ENCODE data around the gene GCFC2.

Gene GCFC2

GRCh38 chr2:75656563-75656962 lies 54.2 kb downstream of the GCFC2 start:
- no peak for TF ChIP-seq TOX (CRISPR knock-in tag; IDR thresholded peaks at IDR 0.05; ENCODE audit: borderline replicate concordance)
- no peak for TF ChIP-seq ZNF70 (CRISPR knock-in tag; IDR thresholded peaks at IDR 0.05)
- no peak for TF ChIP-seq CSRNP3 (CRISPR knock-in tag; IDR thresholded peaks at IDR 0.05)
- no peak for TF ChIP-seq TSHZ2 (CRISPR knock-in tag; IDR thresholded peaks at IDR 0.05)
- no peak for TF ChIP-seq POU6F1 (CRISPR knock-in tag; IDR thresholded peaks at IDR 0.05; ENCODE audit: borderline replicate concordance, low read depth)
- TF ChIP-seq OSR1 (CRISPR knock-in tag; IDR thresholded peaks at IDR 0.05), result no peak

GRCh38 chr2:75655861-75656260 lies 54.9 kb downstream of the GCFC2 start:
- TF ChIP-seq POU6F1 (CRISPR knock-in tag; IDR thresholded peaks at IDR 0.05; ENCODE audit: borderline replicate concordance, low read depth) (no peak), ZC3H10 (CRISPR knock-in tag; IDR thresholded peaks at IDR 0.05) (no peak), PPARA (CRISPR knock-in tag; IDR thresholded peaks at IDR 0.05; ENCODE audit: borderline replicate concordance) (no peak), ZNF70 (CRISPR knock-in tag; IDR thresholded peaks at IDR 0.05) (no peak), OSR1 (CRISPR knock-in tag; IDR thresholded peaks at IDR 0.05) (no peak), ZFP30 (CRISPR knock-in tag; IDR thresholded peaks at IDR 0.05) (no peak), PATZ1 (CRISPR knock-in tag; IDR thresholded peaks at IDR 0.05; ENCODE audit: borderline replicate concordance) (no peak), TSHZ2 (CRISPR knock-in tag; IDR thresholded peaks at IDR 0.05) (no peak), CSRNP3 (CRISPR knock-in tag; IDR thresholded peaks at IDR 0.05) (no peak), ARNTL (CRISPR knock-in tag; IDR thresholded peaks at IDR 0.05; ENCODE audit: borderline replicate concordance, low read depth) (no peak), BACH2 (CRISPR knock-in tag; IDR thresholded peaks at IDR 0.05; ENCODE audit: borderline replicate concordance) (no peak), SNAI2 (CRISPR knock-in tag; IDR thresholded peaks at IDR 0.05) (no peak), ZNF8 (CRISPR knock-in tag; IDR thresholded peaks at IDR 0.05) (no peak), GLIS3 (CRISPR knock-in tag; IDR thresholded peaks at IDR 0.05) (no peak)
- no peak for ATAC-seq

More at GRCh38 chr2:75656563-75656962, 54.2 kb downstream of the GCFC2 start:
- no peak for ATAC-seq
